GM23248 (cell line): ENCODE results near the gene RAB33A.

ENCODE experiments used
- EZH2 ChIP-seq: fragments of 200-600 bp; sonication (generic); IDR thresholded peaks from 2 replicates; pipeline ENCODE4 v1.6.1; 2018; ENCODE audit warnings: antibody characterized with exemption, mild to moderate bottlenecking; ENCODE audit not compliant: insufficient read depth, poor library complexity, severe bottlenecking
- EZH2phosphoT487 ChIP-seq: fragments of 200-600 bp; sonication (generic); IDR thresholded peaks from 2 replicates; pipeline ENCODE4 v1.6.1; 2018; ENCODE audit warnings: antibody characterized with exemption, moderate library complexity, mild to moderate bottlenecking, low read depth; ENCODE audit not compliant: insufficient read depth

DNA sequence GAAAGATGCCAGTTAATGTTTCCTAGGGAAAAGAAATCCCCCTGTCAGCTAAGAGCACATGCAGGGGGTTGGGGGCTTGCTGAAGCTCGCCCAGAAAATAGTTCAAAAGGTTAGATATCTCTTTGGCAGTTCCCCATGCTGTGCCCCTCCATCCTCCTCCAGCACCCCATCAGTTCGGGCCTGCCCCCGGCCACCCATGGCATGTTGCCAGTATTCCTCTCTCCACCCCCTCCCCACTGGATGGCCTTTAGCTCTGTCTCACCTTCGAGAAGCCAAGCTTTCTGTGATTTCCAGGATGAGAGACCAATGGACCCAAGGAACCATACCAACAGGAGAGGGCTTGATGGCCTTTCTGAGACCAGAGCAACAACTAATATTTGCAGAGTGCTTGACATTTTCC is 5.2 kb downstream of the RAB33A start:
- TF ChIP-seq EZH2, result no peak
- no peak for TF ChIP-seq EZH2phosphoT487
